BE2C (cell line): ENCODE data around the gene STAB2.

ENCODE experiments used
- DNase-seq: peaks from one replicate; pipeline ENCODE4 v3.0.0-alpha.2; 2020
- H3K27me3 ChIP-seq: fragments of 250-450 bp; sonication (Bioruptor Pico); 2 replicates; pipeline ENCODE4 v1.5.1; 2020; ENCODE audit warnings: mild to moderate bottlenecking
- H3K36me3 ChIP-seq: fragments of 250-450 bp; sonication (Bioruptor Pico); 2 replicates; pipeline ENCODE4 v1.5.1; 2020; ENCODE audit warnings: mild to moderate bottlenecking
- H3K4me1 ChIP-seq: fragments of 250-450 bp; sonication (Bioruptor Pico); 2 replicates; pipeline ENCODE4 v1.5.1; 2020
- H3K4me3 ChIP-seq: 2 replicates; pipeline ENCODE4 v1.5.1; 2011; ENCODE audit warnings: low read depth, low read length
- H3K9me3 ChIP-seq: fragments of 250-450 bp; sonication (Bioruptor Pico); 2 replicates; pipeline ENCODE4 v1.5.1; 2020
- TF ChIP-seq, protein P1 (sequence below): IDR thresholded peaks from 2 replicates; pipeline ENCODE4 v1.5.1; 2012; ENCODE audit warnings: mild to moderate bottlenecking, low read depth, low read length

STAB2 gene

DNA sequence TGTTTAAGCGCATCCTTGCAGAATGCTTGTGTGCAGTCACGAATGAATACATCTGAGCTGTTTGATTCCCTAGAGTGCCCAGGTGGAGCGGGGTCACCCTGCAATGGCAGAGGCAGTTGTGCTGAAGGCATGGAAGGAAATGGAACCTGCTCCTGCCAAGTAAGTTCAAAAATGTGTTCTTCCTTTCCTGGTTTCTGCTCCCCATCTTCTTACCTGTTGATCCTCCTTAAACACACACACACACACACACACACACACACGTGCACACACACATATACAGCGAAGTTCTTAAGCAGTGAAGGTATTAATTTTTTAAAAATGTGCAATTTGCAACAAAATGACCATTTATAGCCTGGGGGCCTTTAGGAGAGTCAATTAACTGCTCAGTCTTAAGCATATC, 33.3 kb downstream of the STAB2 start:
- H3K9me3 ChIP-seq: no peaks in the 10 kb centered on the region
- no peak for DNase-seq
- H3K4me3 ChIP-seq: no peak overlapping the region
- TF ChIP-seq, protein P1, sequence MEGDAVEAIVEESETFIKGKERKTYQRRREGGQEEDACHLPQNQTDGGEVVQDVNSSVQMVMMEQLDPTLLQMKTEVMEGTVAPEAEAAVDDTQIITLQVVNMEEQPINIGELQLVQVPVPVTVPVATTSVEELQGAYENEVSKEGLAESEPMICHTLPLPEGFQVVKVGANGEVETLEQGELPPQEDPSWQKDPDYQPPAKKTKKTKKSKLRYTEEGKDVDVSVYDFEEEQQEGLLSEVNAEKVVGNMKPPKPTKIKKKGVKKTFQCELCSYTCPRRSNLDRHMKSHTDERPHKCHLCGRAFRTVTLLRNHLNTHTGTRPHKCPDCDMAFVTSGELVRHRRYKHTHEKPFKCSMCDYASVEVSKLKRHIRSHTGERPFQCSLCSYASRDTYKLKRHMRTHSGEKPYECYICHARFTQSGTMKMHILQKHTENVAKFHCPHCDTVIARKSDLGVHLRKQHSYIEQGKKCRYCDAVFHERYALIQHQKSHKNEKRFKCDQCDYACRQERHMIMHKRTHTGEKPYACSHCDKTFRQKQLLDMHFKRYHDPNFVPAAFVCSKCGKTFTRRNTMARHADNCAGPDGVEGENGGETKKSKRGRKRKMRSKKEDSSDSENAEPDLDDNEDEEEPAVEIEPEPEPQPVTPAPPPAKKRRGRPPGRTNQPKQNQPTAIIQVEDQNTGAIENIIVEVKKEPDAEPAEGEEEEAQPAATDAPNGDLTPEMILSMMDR: no peak
- no peaks in the 10 kb centered on the region for H3K36me3 ChIP-seq
- no peaks in the 10 kb centered on the region for H3K4me1 ChIP-seq
- H3K27me3 ChIP-seq: no peaks in the 10 kb centered on the region

DNA sequence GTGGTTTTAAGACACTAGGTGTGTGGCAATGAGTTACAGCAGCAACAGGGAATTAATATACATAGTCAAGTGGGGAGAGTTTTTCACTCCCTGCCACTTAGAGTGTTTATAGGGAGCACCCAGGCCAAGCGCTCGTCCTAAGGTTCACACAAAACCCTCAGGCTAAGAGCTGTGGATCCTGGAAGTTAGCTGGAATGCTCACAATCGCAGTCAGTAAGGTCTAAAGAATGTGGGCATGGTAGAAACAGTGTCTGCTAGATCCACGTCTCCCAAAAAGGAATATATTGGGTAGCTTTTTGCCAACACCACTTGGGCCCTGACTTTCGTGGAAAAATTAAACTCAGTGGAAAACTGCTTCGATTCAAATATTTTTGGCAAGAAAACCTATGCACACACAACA, 36.6 kb downstream of the STAB2 start:
- no peaks in the 10 kb centered on the region for H3K4me1 ChIP-seq
- TF ChIP-seq, protein P1: no peak
- no peaks in the 10 kb centered on the region for H3K9me3 ChIP-seq
- no peak overlapping the region for H3K4me3 ChIP-seq
- DNase-seq: no peak
- no peaks in the 10 kb centered on the region for H3K27me3 ChIP-seq
- H3K36me3 ChIP-seq: no peaks in the 10 kb centered on the region

DNA sequence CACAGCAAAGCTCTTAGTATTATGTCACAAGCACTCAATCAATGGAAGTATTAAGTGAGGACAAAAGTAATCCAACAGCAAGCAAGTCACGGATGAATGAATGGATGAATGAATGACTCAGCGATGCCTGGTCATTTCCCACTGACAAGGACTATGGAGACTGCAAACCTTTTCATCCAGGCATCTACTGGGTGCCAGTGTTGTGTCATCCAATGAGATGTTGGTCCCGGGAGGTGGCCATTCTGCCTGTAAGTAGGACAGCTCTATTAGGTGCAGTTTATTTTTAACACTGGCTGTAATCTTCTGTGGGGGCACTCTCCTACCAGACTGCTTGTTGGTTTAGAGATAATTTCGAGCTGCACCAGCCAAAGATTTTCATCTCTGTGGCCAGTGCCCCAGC, 39.4 kb downstream of the STAB2 start:
- H3K36me3 ChIP-seq: no peaks in the 10 kb centered on the region
- H3K9me3 ChIP-seq: no peaks in the 10 kb centered on the region
- no peak overlapping the region for H3K4me3 ChIP-seq
- TF ChIP-seq, protein P1: peak; percentile 25; the same call in 1 of the 2 replicates
- no peaks in the 10 kb centered on the region for H3K27me3 ChIP-seq
- peak; percentile 30 for DNase-seq
- H3K4me1 ChIP-seq: no peaks in the 10 kb centered on the region

DNA sequence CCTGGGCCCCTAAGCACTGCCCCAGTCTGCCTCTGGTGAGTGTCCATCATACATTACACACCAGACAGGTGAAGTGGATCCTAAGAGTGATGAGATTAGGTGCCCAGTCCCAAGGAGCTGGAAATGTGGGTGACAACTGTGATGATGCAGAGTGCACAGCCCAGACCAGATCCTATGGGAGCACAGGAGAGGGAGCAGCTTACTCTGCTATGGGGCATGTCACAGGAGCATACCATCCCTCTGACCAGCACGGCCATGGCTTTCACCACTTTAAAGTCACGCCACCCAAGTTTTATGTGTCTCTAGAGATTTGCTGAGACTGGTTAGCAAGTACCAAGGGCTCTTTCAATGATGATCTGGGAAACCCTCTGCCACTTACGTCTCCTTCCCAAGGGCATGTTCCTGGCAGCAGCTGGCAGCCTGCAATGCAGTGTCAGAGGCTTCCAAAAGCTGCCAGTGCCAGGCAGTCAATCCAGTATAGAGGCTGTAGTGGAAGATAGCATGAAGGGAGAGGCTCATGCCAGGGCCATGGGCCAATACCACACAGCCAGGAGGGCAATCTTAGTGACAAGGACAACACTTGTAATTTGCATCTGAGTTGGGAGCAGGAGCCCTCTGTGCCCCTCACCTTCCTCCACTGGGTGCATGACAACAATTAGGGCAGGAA, 40.2 kb downstream of the STAB2 start:
- TF ChIP-seq, protein P1: no peak
- Histone ChIP-seq H3K9me3 (no peaks in the 10 kb centered on the region), H3K27me3 (no peaks in the 10 kb centered on the region), H3K4me1 (no peaks in the 10 kb centered on the region), H3K36me3 (no peaks in the 10 kb centered on the region), H3K4me3 (no peak overlapping the region)
- DNase-seq: no peak

DNA sequence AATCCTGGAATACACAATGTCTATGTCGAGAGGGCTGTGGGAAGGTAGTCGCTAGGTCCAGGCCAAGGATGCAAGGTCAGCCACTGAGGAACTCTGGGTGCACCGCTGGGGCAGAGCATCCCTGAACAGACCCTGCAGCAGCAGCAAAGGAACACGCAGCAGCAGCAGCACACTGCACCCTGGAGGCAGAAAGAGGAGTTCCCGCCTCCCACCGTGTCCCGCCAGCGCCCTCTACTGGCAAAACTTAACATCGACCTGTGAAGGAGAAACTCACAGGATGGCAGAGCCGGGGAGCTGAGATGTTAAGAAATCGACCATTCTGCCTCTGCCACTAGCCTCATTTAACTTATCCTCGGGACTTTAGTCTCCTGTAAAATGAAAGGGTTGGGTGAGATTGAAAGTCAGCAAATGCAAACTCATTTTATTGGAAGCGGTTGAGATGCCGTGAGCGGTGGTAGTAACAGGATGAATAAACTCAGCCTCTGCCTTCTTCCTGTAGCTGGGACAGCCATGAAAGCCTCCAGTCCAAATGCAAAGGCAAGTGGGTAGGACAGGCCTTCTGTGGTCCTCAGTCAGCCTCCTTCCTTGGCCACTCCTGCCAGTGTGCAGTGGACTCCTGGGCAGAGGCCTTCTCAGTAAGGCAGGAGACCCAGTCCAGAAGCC, 45.6 kb downstream of the STAB2 start:
- TF ChIP-seq, protein P1: peak; percentile 100
- H3K27me3 ChIP-seq: peaks cover 8% of the 10 kb centered on the region
- no peak overlapping the region for H3K4me3 ChIP-seq
- H3K9me3 ChIP-seq: no peaks in the 10 kb centered on the region
- no peaks in the 10 kb centered on the region for H3K36me3 ChIP-seq
- peak; percentile 87 for DNase-seq
- H3K4me1 ChIP-seq: no peaks in the 10 kb centered on the region

DNA sequence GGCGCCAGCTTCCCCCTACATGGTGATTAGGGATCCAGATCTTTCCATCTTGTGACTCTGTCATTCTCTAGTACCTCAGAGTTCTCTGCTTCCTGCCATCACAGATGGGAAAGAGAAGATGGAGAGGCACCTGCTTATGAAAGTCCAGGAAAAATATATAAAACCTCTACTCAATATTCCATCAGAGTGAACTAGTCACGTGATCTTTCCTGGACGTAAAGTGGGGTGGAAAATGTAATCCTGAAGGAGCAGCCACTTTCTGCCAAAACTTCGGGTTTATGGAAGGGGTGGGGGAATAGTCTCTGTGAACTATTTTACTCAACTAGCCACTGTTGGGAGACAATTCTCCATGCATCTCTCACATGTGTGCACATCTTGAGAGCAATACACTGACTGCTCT, 47.7 kb downstream of the STAB2 start:
- H3K36me3 ChIP-seq: no peaks in the 10 kb centered on the region
- DNase-seq: no peak
- no peaks in the 10 kb centered on the region for H3K4me1 ChIP-seq
- TF ChIP-seq, protein P1: no peak
- peaks cover 10% of the 10 kb centered on the region for H3K27me3 ChIP-seq
- H3K4me3 ChIP-seq: no peak overlapping the region
- no peaks in the 10 kb centered on the region for H3K9me3 ChIP-seq
